SHP77 treated with DMSO at 0.1 percent for 48 hours (cell line): ENCODE data around the gene DOCK9.

Source experiments
- DNase-seq: peaks from one replicate; lab custom pipeline; 2025; lab: John Stamatoyannopoulos, UW

DOCK9 gene

DNA sequence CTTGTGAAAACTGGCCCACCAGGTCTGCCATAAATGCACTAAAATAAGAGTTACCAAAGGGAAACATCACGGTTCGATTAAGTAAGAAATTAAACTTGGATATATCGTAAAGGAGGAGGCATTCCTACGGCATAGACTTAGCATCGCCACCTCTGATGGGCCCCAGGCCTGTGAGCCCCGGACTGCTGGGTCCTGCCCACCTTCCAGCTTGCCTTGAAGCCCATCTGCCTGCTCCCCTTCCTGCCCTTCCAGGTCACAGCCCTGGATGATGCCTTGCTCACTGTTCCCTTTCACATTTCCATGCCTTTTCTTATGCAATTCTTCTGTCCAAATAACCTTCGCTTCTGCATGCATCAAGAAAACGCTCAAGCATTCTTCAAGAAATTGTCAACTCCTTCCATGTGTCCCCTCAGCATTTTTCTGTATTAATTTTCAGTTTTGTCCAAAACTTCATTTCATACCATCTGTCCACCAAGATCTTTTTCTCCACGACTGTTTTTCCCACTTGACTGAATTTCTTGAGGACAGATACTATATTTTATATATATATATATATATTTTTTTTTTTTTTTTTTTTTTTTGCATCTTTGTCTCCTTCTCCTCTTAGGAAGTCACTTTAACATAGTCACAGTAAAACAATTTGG lies 91.2 kb downstream of the DOCK9 start:
- no peak for DNase-seq

GRCh38 chr13:98885600-98885999 lies 92.3 kb downstream of the DOCK9 start:
- DNase-seq: no peak

DNA sequence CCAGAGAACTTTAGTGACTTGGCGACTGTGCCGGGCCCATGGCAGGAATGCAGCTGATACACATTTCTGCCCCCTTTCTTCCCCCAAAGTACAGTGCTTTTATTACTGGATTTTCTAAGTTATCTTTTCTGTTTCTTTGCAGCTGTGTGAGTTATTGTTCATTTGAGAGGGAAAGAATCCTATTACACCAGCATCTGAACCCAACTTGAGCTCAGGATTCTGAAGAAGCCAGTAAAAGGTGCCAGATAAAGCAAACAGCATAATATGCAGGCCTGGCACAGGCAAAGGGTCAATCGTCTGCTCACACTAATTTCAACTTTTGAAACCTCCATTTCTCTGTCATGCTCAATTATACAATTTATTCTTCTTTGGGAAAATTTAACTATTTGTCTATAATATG lies 93.9 kb downstream of the DOCK9 start:
- DNase-seq: no peak

GRCh38 chr13:98881390-98881789 lies 96.5 kb downstream of the DOCK9 start:
- no peak for DNase-seq

GRCh38 chr13:98880677-98881076 lies 97.2 kb downstream of the DOCK9 start:
- no peak for DNase-seq

GRCh38 chr13:98879957-98880356 lies 97.9 kb downstream of the DOCK9 start:
- peak; percentile 61 for DNase-seq

GRCh38 chr13:98879127-98879520 lies 98.7 kb downstream of the DOCK9 start:
- DNase-seq: no peak

DNA sequence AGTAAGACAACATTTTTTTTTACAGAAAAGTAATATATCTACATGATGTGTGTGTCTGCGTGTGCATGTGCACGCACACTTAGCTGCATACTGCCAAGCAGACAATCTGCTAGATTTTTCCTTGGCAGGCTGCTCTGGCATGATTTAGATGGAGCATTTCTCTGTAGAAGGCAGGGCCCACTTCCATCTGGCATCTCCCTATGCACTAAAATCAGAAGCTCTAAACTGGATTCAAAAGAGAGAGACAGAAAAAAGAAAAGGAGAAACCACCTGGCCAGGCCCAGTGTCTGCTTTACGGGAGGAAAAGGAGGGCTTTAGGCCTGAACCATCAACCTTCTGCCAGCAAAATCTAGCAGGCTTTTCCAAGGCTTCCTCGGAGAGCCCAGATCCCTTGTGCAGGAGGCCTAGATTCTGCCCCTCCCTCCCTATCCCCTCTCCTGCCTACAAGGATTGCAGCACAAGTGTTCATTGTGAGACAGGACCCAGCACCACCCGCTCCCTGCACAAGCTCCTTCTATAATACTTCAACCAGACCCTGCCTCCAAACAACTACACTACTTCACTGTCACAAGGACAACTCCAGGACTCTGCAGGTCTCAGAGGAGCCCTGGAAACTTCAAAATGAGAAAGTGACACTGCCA lies 99.3 kb downstream of the DOCK9 start:
- DNase-seq: no peak

GRCh38 chr13:98877936-98878335 lies 99.9 kb downstream of the DOCK9 start:
- DNase-seq: no peak

DNA sequence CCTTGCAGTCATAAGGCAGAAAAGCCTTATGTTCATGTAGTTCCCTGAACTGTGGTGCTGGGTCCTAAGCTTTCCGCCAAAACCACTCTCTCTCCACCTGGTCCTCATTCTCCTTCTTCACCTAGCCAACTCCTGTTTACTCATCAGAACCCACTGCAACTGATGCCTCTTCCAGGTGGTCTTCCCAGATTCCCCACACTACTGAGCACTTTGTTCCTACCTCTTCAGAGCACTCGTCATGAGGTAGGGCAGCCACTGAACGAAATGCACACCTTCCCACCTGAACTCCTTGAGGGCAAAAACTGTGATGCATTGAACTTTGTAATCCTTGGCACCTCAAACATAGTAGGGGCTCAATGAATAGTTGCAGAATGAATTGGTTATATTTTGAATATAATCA lies 100.4 kb downstream of the DOCK9 start:
- no peak for DNase-seq

DNA sequence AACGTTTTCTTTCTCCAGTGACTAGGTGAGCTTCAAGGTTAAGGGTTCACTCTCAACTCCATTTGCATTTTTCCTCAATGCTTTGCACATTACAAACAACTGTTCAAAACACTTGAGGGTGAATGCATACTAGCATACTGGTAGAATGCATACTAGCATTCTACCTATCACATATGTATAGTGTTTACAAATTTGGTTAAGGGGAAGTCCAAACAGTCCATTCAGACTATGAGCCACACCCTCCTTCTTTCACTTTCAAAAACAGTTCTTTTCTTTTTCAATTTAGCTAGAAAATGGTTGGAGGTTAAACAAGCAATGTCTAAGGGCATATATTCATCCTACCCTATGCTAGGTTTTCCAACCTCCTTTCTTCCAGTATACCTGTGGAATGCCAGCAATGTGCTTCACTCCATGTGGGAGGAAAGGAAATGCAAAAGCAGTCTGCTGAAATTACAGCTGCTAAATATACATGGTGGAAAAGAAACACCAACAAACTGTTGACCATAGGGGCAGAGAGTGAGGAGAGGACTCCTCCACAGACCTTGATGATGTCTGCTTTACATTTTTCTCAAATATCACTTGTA lies 102.6 kb downstream of the DOCK9 start:
- no peak for DNase-seq

DNA sequence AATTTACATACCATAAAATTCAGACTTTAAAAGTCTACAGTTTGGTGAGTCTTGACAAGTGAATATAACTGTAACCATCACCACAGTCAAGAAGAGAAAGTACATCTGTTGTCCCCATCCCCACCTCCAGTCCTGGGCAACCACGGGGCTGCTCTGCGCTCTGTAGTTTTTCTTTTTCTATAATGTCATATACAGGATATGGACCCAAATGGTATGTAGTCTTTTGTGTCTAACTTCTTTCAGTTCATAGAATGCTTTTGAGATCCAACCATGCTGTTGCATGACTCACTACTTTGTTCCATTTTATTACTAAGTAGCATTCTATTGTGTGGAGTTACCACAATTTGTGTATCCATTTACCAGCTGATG lies 103.9 kb downstream of the DOCK9 start:
- no peak for DNase-seq

- DNase-seq: no peak
Observed at GRCh38 chr13:98873377-98874028, 104.4 kb downstream of the DOCK9 start.

GRCh38 chr13:98871727-98872126 lies 106.1 kb downstream of the DOCK9 start:
- no peak for DNase-seq

DNA sequence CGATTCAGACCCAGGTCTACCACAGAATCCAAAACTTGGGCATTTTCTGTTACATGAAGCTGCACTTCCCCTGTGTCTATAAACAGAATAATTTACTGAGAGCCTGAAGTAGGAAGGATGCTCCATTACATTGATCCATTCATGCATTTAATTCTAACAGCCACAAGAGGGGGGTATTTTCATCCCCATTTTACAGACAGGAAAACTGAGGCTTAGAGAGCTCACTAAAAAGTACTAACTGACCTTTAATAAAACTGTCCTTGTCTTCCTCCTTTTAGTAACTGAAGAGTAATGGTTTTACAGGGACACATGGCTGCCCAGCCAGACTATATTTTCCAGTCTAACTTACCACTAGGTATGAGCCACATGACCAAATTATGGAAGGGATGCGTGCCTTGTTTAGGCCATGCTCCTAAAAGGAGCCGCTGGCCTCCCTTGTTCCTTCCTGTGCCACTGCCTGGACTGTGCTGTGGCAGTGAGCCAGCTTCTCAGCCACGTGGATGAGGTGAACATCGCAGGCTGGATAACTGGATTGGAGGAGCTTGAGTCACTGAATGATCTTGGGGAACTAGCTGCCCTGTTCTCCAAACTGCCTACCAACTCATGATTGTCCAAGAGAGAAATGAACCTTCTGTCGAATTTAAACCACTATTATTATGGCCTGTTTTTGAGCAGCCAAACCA lies 108.3 kb downstream of the DOCK9 start:
- no peak for DNase-seq

DNA sequence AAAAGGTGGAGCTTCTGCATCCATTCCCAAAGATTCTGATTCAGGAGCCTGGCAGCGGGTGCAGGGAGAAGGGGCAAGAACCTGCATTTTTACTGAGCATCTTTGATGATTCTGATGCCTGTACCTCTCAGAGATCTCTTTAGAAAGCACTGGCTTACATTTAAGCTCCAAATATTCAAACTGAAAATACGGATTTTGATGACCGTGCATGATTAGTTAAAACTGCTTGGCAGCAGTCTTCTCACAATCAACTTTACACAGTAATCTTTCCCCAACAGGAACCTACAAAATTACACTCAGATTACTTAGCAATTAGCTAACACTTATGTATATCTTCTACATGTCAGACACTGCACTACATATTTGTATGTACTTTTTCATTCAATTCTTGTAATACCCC lies 108.9 kb downstream of the DOCK9 start:
- no peak for DNase-seq

DNA sequence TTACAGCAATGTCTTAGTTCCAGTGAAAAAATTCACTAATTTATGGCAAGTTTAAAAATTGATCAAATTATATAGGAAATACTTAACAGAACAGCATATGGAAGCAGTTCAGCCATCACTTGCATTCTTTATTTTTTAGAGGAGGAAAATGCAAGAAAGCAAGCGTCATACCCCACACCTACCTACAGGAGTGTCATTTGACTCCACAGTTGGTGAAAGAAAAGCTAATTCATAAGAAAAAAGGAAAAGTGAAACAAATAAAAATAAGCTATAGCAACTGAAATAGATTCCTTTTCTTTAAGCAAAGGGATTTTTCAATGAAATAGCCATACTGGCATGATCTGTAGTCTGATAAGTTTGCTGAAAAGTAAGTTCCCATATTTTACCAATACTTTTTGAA lies 111.0 kb downstream of the DOCK9 start:
- no peak for DNase-seq

DNA sequence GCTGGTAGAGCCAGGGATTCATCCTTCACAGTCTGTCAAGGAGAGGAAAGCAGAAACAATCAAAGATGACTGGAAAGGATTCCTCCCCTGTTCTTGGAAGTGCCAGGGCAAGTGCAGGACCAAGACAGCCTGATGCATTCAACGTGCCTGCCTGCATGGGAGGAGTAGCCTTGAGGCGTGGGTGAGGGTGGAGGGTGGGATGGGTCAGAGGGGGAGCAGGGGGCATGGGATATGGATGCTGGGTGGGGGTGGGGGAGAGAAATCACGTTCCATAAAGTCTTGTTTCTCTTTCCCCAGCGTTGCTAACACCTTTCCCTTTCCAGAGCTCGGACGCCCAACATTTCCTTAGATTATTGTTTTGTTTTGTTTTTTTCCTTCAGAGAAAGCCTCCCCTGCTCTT lies 117.4 kb downstream of the DOCK9 start:
- DNase-seq: no peak

DNA sequence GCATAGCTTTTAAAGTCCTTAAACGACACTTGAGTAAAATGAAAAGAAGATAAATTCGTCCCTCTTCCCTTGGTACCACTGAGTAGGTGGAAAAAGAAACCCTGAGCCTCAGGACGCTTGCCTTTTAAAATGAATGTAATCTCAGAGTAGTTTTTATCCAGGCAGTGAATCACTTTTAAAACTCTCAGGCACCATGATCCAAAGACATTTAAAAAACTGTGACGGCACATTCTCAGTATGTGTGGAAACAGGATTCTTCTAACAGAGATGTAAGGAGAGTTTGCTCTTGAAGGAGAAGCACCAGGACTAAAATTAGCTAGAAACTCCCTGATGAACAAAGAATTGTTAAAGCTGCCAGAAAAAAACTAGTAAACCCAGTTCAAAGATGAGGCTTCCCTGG lies 119.7 kb downstream of the DOCK9 start:
- no peak for DNase-seq

GRCh38 chr13:98856983-98857382 lies 120.9 kb downstream of the DOCK9 start:
- no peak for DNase-seq

DNA sequence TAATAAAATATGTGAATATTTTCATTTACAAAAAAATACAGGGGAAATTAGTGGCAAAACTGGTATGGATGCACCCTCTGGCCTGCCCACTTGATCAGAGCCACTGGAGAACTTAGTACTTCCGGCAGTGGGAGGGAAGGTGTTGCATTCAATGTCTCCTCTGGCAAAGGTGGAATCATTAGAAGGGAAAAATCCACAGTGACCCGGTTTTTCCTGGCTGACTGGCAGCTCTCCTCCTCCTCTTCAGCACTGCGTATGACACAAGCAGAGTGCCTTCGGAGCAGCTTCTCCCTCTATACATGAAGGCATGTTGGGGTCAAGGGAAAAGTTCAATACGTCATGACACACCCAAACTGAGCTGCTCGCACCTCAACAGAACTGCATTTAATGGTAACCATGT lies 123.4 kb downstream of the DOCK9 start:
- no peak for DNase-seq

- peak; percentile 28 for DNase-seq
Observed at GRCh38 chr13:98853771-98854221, 124.1 kb downstream of the DOCK9 start.

GRCh38 chr13:98851276-98851675 lies 126.6 kb downstream of the DOCK9 start:
- no peak for DNase-seq
